Ovary (tissue), 3 donors: ENCODE measurements around the gene LASP1NB.

ENCODE experiments used
- CTCF ChIP-seq, 3 donors: fragments of 450-650 bp in 2 of 3; fragments of 200-600 bp in 1 of 3; IDR thresholded peaks; one replicate each; pipeline versions ENCODE4 v1.5.1 to v1.8.0; 2016 to 2022; ENCODE audit warnings: antibody characterized with exemption in 3 of 3, mild to moderate bottlenecking in 1 of 3
- EP300 ChIP-seq: sonication (generic); formaldehyde crosslinking; IDR thresholded peaks from one replicate; pipeline ENCODE4 v1.6.1; 2017; ENCODE audit warnings: antibody characterized with exemption
- POLR2A ChIP-seq: fragments of 450-650 bp; IDR thresholded peaks from one replicate; pipeline ENCODE4 v1.6.1; 2017; ENCODE audit warnings: antibody characterized with exemption, mild to moderate bottlenecking, moderate library complexity
- donor health status: DM: no; HTN: no; CAD: no.

DNA sequence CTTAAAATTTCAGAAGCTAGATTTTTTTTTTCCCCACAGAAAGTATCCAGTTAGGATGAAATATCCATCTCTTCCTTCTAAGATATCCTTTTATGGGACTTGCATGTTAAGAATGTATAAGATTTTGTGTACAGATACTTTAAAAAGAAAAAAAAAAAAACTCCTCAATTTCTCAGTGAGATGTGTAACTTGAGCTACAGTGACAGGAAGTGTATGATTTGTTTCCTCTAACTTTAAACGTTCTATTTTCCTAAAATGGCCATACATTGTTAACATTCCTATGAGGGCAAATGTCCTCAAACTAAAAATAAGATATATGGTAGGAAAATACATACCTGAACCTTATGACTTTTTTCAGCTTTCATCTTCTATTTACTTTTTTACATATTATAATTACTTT is 32.9 kb downstream of the LASP1NB start:
- TF ChIP-seq CTCF (IDR thresholded peaks at IDR 0.05) (no peak), EP300 (no peak), POLR2A (no peak)
